ENCODE data around the gene SLC29A1.

- TF ChIP-seq POLR2A (IDR thresholded peaks at IDR 0.05) = no peak
- no peak for TF ChIP-seq CTCF (IDR thresholded peaks at IDR 0.05)
- no peak for TF ChIP-seq POLR2AphosphoS5 (IDR thresholded peaks at IDR 0.05)
Observed at GRCh38 chr6:44277763-44278162, 54.4 kb downstream of the SLC29A1 start.

Measured in prostate gland (tissue), 2 donors.